Neural progenitor cell (in vitro differentiated cells): ENCODE results near the gene LRPAP1.

ENCODE experiments used
- EZH2phosphoT487 ChIP-seq: fragments of 200-600 bp; sonication (generic); IDR thresholded peaks from 2 replicates; pipeline ENCODE4 v1.6.1; 2017; ENCODE audit warnings: antibody characterized with exemption
- TF ChIP-seq, protein P1 (sequence below): fragments of 200-600 bp; sonication (generic); IDR thresholded peaks from 2 replicates; pipeline ENCODE4 v1.5.1; 2017; ENCODE audit warnings: antibody characterized with exemption, mild to moderate bottlenecking

DNA sequence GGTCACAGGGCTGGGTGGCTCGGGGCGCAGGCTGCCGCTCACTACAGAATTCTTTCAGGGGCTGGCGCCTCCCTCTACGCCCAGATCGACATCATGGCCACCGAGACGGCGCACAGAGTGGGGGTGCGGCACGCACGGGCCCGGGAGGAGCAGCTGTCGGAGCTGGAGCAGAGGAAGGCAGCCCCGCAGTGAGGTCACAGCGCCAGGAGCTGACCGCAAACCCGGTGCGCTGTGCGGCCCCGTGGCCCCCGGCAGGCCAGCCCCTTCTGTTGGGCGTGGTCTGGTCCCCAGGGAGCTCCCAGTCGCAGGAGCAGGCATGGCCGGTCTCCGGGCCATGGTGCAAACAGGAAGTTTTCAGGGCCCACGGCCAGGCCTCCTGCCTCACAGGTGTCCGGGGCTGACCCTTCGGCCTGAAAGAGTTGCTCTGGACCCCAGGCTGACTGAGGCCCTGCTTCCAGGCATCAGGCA lies 31.6 kb downstream of the LRPAP1 start:
- TF ChIP-seq, protein P1, sequence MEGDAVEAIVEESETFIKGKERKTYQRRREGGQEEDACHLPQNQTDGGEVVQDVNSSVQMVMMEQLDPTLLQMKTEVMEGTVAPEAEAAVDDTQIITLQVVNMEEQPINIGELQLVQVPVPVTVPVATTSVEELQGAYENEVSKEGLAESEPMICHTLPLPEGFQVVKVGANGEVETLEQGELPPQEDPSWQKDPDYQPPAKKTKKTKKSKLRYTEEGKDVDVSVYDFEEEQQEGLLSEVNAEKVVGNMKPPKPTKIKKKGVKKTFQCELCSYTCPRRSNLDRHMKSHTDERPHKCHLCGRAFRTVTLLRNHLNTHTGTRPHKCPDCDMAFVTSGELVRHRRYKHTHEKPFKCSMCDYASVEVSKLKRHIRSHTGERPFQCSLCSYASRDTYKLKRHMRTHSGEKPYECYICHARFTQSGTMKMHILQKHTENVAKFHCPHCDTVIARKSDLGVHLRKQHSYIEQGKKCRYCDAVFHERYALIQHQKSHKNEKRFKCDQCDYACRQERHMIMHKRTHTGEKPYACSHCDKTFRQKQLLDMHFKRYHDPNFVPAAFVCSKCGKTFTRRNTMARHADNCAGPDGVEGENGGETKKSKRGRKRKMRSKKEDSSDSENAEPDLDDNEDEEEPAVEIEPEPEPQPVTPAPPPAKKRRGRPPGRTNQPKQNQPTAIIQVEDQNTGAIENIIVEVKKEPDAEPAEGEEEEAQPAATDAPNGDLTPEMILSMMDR: no peak
- no peak for TF ChIP-seq EZH2phosphoT487
